Effector memory CD8-positive, alpha-beta T cell (primary cell): ENCODE measurements around the gene KRT3.

Experiments
- ATAC-seq: fragments of 150-1000 bp; cut with Tn5 transposase; replicated peaks from 2 replicates; pipeline ENCODE4 v1.10.0; 2021; ENCODE audit warnings: mild to moderate bottlenecking, moderate library complexity
- DNase-seq, 3 experiments: peaks; one replicate each; pipeline ENCODE4 v3.0.0; 2021
- H3K27ac Mint-ChIP-seq, 2 donors: one replicate each; pipeline ENCODE4 v1.8.0; 2022; ENCODE audit warnings: mild to moderate bottlenecking in 2 of 2, mixed read lengths in 2 of 2, moderate library complexity in 2 of 2
- H3K27me3 Mint-ChIP-seq, 2 donors: one replicate each; pipeline ENCODE4 v1.8.0; 2022; ENCODE audit warnings: mixed read lengths in 2 of 2
- H3K36me3 Mint-ChIP-seq: one replicate; pipeline ENCODE4 v1.8.0; 2022; ENCODE audit warnings: mild to moderate bottlenecking, moderate library complexity, mixed read lengths; ENCODE audit not compliant: insufficient read depth
- H3K4me1 Mint-ChIP-seq, 2 donors: one replicate each; pipeline ENCODE4 v1.8.0; 2022; ENCODE audit warnings: low read depth in 2 of 2, mixed read lengths in 2 of 2
- H3K4me3 Mint-ChIP-seq, 2 donors: one replicate each; pipeline ENCODE4 v1.8.0; 2022; ENCODE audit warnings: mild to moderate bottlenecking in 2 of 2, mixed read lengths in 2 of 2, moderate library complexity in 2 of 2
- H3K9me3 Mint-ChIP-seq, 2 donors: one replicate each; pipeline ENCODE4 v1.8.0; 2022; ENCODE audit warnings: mixed read lengths in 2 of 2

Gene KRT3

DNA sequence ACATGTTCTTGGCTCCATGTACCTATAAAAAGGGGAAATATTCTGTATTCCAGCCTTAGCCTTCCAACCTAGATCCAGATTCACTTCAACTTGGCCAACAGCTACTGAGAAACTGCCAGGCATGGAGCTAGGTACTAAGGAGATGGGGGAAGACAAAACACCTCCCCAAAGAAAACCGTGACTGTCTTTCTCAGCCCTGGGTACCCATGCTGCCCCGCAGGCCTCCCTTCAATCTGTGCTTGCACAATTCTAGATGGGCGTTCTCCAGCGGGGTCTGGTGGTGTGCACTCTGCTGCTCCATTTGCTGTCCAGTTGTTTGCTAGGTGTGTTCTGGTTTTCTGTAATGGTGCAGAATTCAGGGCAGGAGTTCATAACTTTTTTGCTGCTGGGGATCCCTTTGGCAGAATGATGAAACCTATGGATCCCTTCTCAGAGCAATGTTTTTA lies 18.8 kb upstream of the KRT3 start:
- DNase-seq, result no peak
- no peaks in the 10 kb centered on the region for H3K36me3 Mint-ChIP-seq
- H3K27ac Mint-ChIP-seq, result no peak overlapping the region
- H3K4me1 Mint-ChIP-seq, result peaks cover 3 to 12% of the 10 kb centered on the region in 2 donors
- H3K9me3 Mint-ChIP-seq, result no peaks in the 10 kb centered on the region
- peaks cover 14 to 50% of the 10 kb centered on the region in 2 donors for H3K27me3 Mint-ChIP-seq
- ATAC-seq, result no peak
- H3K4me3 Mint-ChIP-seq, result no peak overlapping the region

DNA sequence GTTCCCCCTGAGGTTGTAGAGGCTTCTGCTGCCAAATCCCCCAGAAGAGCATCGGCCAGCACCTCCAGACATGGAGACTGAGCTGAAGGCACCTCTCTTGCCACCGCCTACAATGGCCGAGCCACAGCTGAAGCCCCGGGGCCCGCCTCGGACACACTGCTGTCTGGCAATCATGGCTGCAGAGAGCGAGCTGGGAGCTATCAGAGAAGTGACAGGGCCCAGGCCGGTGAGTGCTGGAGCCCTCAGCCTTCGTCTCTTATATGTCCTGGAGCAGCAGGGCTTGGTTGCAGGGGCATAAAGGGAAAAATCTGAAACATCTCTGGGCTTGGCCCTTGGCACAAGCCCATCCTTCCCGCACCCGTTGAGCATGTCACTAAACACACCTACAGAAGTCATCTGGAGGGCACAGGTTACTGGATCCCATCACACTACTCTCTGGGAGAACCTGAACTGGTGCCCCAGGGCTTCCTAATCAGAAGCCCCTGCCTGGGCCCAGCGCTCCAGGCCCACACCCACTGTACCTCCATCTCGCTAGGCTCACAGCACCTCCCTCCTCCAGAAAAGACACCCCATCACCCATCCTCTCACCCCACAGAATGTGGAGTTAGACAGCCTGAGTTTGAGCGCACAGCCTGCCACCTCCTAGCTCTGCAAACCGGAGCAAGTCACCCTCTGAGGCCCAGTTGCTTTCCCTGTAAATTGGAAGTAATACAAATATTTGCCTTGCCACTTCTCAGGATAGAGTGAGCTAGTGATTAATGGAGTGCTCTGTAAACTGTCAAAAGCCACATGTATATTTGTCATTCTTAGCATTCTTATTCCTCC lies 18.2 kb upstream of the KRT3 start, which contains the start of gene KRT4:
TSS of gene KRT4 (minus strand) at position 232 of the 825 bp plus-strand sequence. CDS start at position 174, 58 bp downstream.
- Mint-ChIP-seq H3K4me3 (no peak within 1 kb of the TSS), H3K27ac (no peak within 1 kb of the TSS)

GRCh38 chr12:52813203-52813819 lies 17.4 kb upstream of the KRT3 start:
- no peaks in the 10 kb centered on the region for H3K9me3 Mint-ChIP-seq
- ATAC-seq (no peak), DNase-seq (no peak)
- no peak overlapping the region for H3K4me3 Mint-ChIP-seq
- no peak overlapping the region for H3K27ac Mint-ChIP-seq
- H3K36me3 Mint-ChIP-seq, result no peaks in the 10 kb centered on the region
- peaks cover 21 to 50% of the 10 kb centered on the region in 2 donors for H3K27me3 Mint-ChIP-seq
- H3K4me1 Mint-ChIP-seq, result peaks cover 3 to 9% of the 10 kb centered on the region in 2 donors

More for the DNA sequence above, 18.2 kb upstream of the KRT3 start, which contains the start of gene KRT4:
- H3K27me3 Mint-ChIP-seq, result peaks cover 21 to 50% of the 10 kb centered on the region in 2 donors
- no peaks in the 10 kb centered on the region for H3K9me3 Mint-ChIP-seq
- ATAC-seq, result no peak
- peaks cover 3 to 12% of the 10 kb centered on the region in 2 donors for H3K4me1 Mint-ChIP-seq
- no peak for DNase-seq
- no peaks in the 10 kb centered on the region for H3K36me3 Mint-ChIP-seq

- ATAC-seq (no peak), DNase-seq (no peak)
- Mint-ChIP-seq H3K27me3 (peaks cover 17 to 50% of the 10 kb centered on the region in 2 donors), H3K4me3 (no peak overlapping the region), H3K36me3 (no peaks in the 10 kb centered on the region), H3K4me1 (peaks cover 3 to 4% of the 10 kb centered on the region in 2 donors), H3K9me3 (no peaks in the 10 kb centered on the region), H3K27ac (no peak overlapping the region)
These were observed 16.8 kb upstream of the KRT3 start for GRCh38 chr12:52812749-52813148.

DNA sequence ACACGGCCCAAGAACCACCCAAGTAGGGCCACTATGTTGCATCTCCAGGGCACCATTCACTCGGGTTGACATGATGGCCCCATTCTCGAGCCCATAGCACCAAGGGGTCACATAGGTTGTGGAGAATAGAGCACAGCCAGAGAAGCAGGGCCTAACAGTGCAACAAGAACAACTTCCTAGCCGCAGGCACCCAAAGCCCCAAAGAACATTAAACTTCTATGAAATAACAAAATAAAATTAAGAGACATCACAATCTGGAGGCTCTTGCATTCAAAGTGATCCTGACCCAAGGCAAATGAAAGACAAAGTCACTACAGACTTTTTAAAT lies 16.1 kb upstream of the KRT3 start:
- Mint-ChIP-seq H3K27ac (no peak overlapping the region), H3K4me1 (peaks cover 0 to 2% of the 10 kb centered on the region in 2 donors), H3K9me3 (no peaks in the 10 kb centered on the region), H3K4me3 (no peak overlapping the region), H3K27me3 (peaks cover 16 to 50% of the 10 kb centered on the region in 2 donors), H3K36me3 (no peaks in the 10 kb centered on the region)
- DNase-seq (no peak), ATAC-seq (no peak)

- DNase-seq (no peak), ATAC-seq (no peak)
- Mint-ChIP-seq H3K27me3 (peaks cover 22 to 52% of the 10 kb centered on the region in 2 donors), H3K36me3 (no peaks in the 10 kb centered on the region), H3K27ac (no peak overlapping the region), H3K9me3 (no peaks in the 10 kb centered on the region), H3K4me1 (peaks cover 0 to 2% of the 10 kb centered on the region in 2 donors), H3K4me3 (no peak overlapping the region)
These were observed 15.5 kb upstream of the KRT3 start for GRCh38 chr12:52811191-52812072.

GRCh38 chr12:52810554-52810953 lies 14.6 kb upstream of the KRT3 start:
- H3K4me1 Mint-ChIP-seq, result peaks cover 0 to 2% of the 10 kb centered on the region in 2 donors
- no peak overlapping the region for H3K27ac Mint-ChIP-seq

GRCh38 chr12:52809166-52809565 lies 13.2 kb upstream of the KRT3 start:
- no peak for ATAC-seq
- Mint-ChIP-seq H3K4me1 (no peaks in the 10 kb centered on the region), H3K36me3 (peaks cover 3% of the 10 kb centered on the region), H3K9me3 (no peaks in the 10 kb centered on the region), H3K27ac (peak overlapping the region in 1 of 2 donors; percentile 46), H3K4me3 (no peak overlapping the region), H3K27me3 (peaks cover 24 to 45% of the 10 kb centered on the region in 2 donors)
- DNase-seq, result no peak

More at GRCh38 chr12:52810554-52810953, 14.6 kb upstream of the KRT3 start:
- DNase-seq (no peak), ATAC-seq (no peak)
- no peak overlapping the region for H3K4me3 Mint-ChIP-seq
- H3K27me3 Mint-ChIP-seq, result peaks cover 24 to 55% of the 10 kb centered on the region in 2 donors
- no peaks in the 10 kb centered on the region for H3K9me3 Mint-ChIP-seq
- H3K36me3 Mint-ChIP-seq, result no peaks in the 10 kb centered on the region

GRCh38 chr12:52808573-52809160 lies 12.8 kb upstream of the KRT3 start:
- Mint-ChIP-seq H3K27ac (peak overlapping the region in 1 of 2 donors; percentile 32), H3K4me3 (no peak overlapping the region), H3K9me3 (no peaks in the 10 kb centered on the region), H3K27me3 (peaks cover 24 to 47% of the 10 kb centered on the region in 2 donors), H3K36me3 (peaks cover 3% of the 10 kb centered on the region), H3K4me1 (no peaks in the 10 kb centered on the region)
- ATAC-seq, result no peak
- DNase-seq, result no peak

- H3K27me3 Mint-ChIP-seq, result peaks cover 24 to 50% of the 10 kb centered on the region in 2 donors
- DNase-seq (no peak), ATAC-seq (no peak)
- no peaks in the 10 kb centered on the region for H3K9me3 Mint-ChIP-seq
- H3K36me3 Mint-ChIP-seq, result peaks cover 3% of the 10 kb centered on the region
- H3K27ac Mint-ChIP-seq, result no peak overlapping the region
- no peaks in the 10 kb centered on the region for H3K4me1 Mint-ChIP-seq
- H3K4me3 Mint-ChIP-seq, result no peak overlapping the region
These were observed 11.9 kb upstream of the KRT3 start for GRCh38 chr12:52807544-52808470.

- Mint-ChIP-seq H3K27me3 (peaks cover 24 to 56% of the 10 kb centered on the region in 2 donors), H3K36me3 (peaks cover 3% of the 10 kb centered on the region), H3K9me3 (no peaks in the 10 kb centered on the region), H3K27ac (no peak overlapping the region), H3K4me3 (no peak overlapping the region), H3K4me1 (no peaks in the 10 kb centered on the region)
- no peak for ATAC-seq
- no peak for DNase-seq
These were observed 11.1 kb upstream of the KRT3 start for GRCh38 chr12:52806821-52807543.
